HT1080 (cell line): ENCODE measurements around the gene ZNF473. TPM values are rescaled to one million over a fixed set of nuclear protein-coding genes. Genes with fewer than 3 reads are reported as not detected.
"Not testable (repeated sequence)": the region's sequence is repeated elsewhere in the genome, so short reads cannot be mapped to it uniquely, and the experiment has no call there.

Experiments
- DNase-seq: peaks from one replicate; pipeline ENCODE4 v3.0.0-alpha.2; 2015; ENCODE audit warnings: low read depth
- total RNA-seq: library from RNA; depleted of rRNA; stranded (reverse); fragments of >200 nt; shearing (Covaris generic); gene quantifications from 2 replicates; pipeline ENCODE4 v1.2.3, GENCODE V29; 2014; rRNA removed

ZNF473 gene
- total RNA-seq, 1 experiment from 2014 or later: 10.4 TPM

GRCh38 chr19:50097884-50098283 is 72.1 kb downstream of the ZNF473 start:
- not testable (repeated sequence) for DNase-seq

- not testable (repeated sequence) for DNase-seq
These were observed 73.1 kb downstream of the ZNF473 start for GRCh38 chr19:50098892-50099291.

GRCh38 chr19:50099696-50100095 is 73.9 kb downstream of the ZNF473 start:
- DNase-seq: not testable (repeated sequence)

- not testable (repeated sequence) for DNase-seq
These were observed 75.1 kb downstream of the ZNF473 start for GRCh38 chr19:50100946-50101345.

Other genes starting within 250 kb of the ZNF473 start
- gene FUZ, start 212.7 kb upstream of the ZNF473 start, total RNA-seq: 69.5 and 72.2 TPM in 2 replicates
- 15.3 and 18.7 TPM in 2 replicates for gene MED25, start 207.7 kb upstream of the ZNF473 start, total RNA-seq
- 63.8 and 77.1 TPM in 2 replicates for gene PTOV1, start 174.8 kb upstream of the ZNF473 start, total RNA-seq
- gene PNKP, start 158.4 kb upstream of the ZNF473 start, total RNA-seq: 55.5 and 57.2 TPM in 2 replicates
- 30.4 and 46.2 TPM in 2 replicates for gene AKT1S1, start 148.7 kb upstream of the ZNF473 start, total RNA-seq
- gene TBC1D17, start 148.3 kb upstream of the ZNF473 start, total RNA-seq: 5.5 and 9.8 TPM in 2 replicates
- gene IL4I1, start 129.1 kb upstream of the ZNF473 start, total RNA-seq: 0.13 and 0.24 TPM in 2 replicates
- 13.6 and 17.4 TPM in 2 replicates for gene ATF5, start 96.8 kb upstream of the ZNF473 start, total RNA-seq
- gene NUP62, start 96.5 kb upstream of the ZNF473 start, total RNA-seq: 72.9 and 91.9 TPM in 2 replicates
- gene SIGLEC11, start 64.8 kb upstream of the ZNF473 start, total RNA-seq: not detected in 2 replicates
- 18.9 and 20.9 TPM in 2 replicates for gene VRK3, start 633 bp upstream of the ZNF473 start, total RNA-seq
- not detected in 2 replicates for gene IZUMO2, start 137.3 kb downstream of the ZNF473 start, total RNA-seq
- not detected in 2 replicates for gene MYH14, start 177.6 kb downstream of the ZNF473 start, total RNA-seq